Smooth muscle cell (in vitro differentiated cells): ENCODE measurements around the gene WDR41. TPM values are rescaled to one million over a fixed set of nuclear protein-coding genes. Genes with fewer than 3 reads are reported as not detected.

Experiments
- DNase-seq: peaks from one replicate; lab custom pipeline; 2025; ENCODE audit not compliant: unreplicated experiment; lab: John Stamatoyannopoulos, UW
- H2AFZ ChIP-seq: fragments of 200-600 bp; sonication (generic); 2 replicates; pipeline ENCODE4 v1.6.0; 2016; ENCODE audit warnings: antibody characterized with exemption, low read depth, mild to moderate bottlenecking
- H3F3A ChIP-seq: fragments of 200-600 bp; sonication (generic); 2 replicates; pipeline ENCODE4 v1.6.0; 2017; ENCODE audit warnings: antibody characterized with exemption, low read depth
- H3K27ac ChIP-seq: fragments of 200-600 bp; sonication (generic); 2 replicates; pipeline ENCODE4 v1.5.1; 2016; ENCODE audit warnings: low read depth, mild to moderate bottlenecking
- H3K27me3 ChIP-seq: fragments of 200-600 bp; sonication (generic); 2 replicates; pipeline ENCODE4 v1.6.1; 2016; ENCODE audit warnings: low read depth, mild to moderate bottlenecking
- H3K36me3 ChIP-seq: fragments of 200-600 bp; sonication (generic); 2 replicates; pipeline ENCODE4 v1.5.1; 2016; ENCODE audit warnings: low read depth
- H3K4me1 ChIP-seq: fragments of 200-600 bp; sonication (generic); 2 replicates; pipeline ENCODE4 v1.5.1; 2016; ENCODE audit warnings: low read depth
- H3K4me2 ChIP-seq: fragments of 200-600 bp; sonication (generic); 2 replicates; pipeline ENCODE4 v1.6.0; 2016; ENCODE audit warnings: mild to moderate bottlenecking
- H3K4me3 ChIP-seq: fragments of 200-600 bp; sonication (generic); 2 replicates; pipeline ENCODE4 v1.5.1; 2016; ENCODE audit warnings: mild to moderate bottlenecking
- H3K79me2 ChIP-seq: fragments of 200-600 bp; sonication (generic); 2 replicates; pipeline ENCODE4 v1.6.0; 2016; ENCODE audit warnings: low read depth, mild to moderate bottlenecking
- H3K9ac ChIP-seq: fragments of 200-600 bp; sonication (generic); 2 replicates; pipeline ENCODE4 v1.6.0; 2016; ENCODE audit warnings: low read depth
- H3K9me3 ChIP-seq: fragments of 200-600 bp; sonication (generic); replicated peaks from 2 replicates; pipeline ENCODE4 v1.5.1; 2016; ENCODE audit warnings: low read depth
- H4K20me1 ChIP-seq: fragments of 200-600 bp; sonication (generic); 2 replicates; pipeline ENCODE4 v1.6.0; 2016; ENCODE audit warnings: low read depth
- CTCF ChIP-seq: fragments of 200-600 bp; sonication (generic); IDR thresholded peaks from 2 replicates; pipeline ENCODE4 v1.5.1; 2017; ENCODE audit warnings: borderline replicate concordance, mild to moderate bottlenecking, antibody characterized with exemption; ENCODE audit not compliant: insufficient read depth, poor library complexity, severe bottlenecking
- WGBS: methylation state at CpG from one replicate; pipeline ENCODE4 v1.1.7; 2016; ENCODE audit warnings: low lambda C conversion rate; 5-methylcytosine and 5-hydroxymethylcytosine counted together
- polyA plus RNA-seq: library from polyadenylated mRNA; unstranded; fragments of >200 nt; fragmentation: Nextera tagmentation; extraction: Ambion mirVana; gene quantifications from 2 replicates; pipeline ENCODE4 v1.2.1, GENCODE V29; 2016
- total RNA-seq: library from RNA; depleted of rRNA; stranded (reverse); fragments of >200 nt; gene quantifications from 2 replicates; pipeline ENCODE4 v1.2.3, GENCODE V29; 2014

WDR41 gene
- total and polyA plus RNA-seq, 2 experiments from 2014 or later: 75.9 to 115 TPM

- Histone ChIP-seq H3K27me3 (no peaks in the 10 kb centered on the region), H3K79me2 (no peaks in the 10 kb centered on the region), H3K27ac (no peak overlapping the region), H3K9ac (no peak overlapping the region), H3K4me2 (no peak overlapping the region), H3F3A (no peaks in the 10 kb centered on the region), H2AFZ (no peak overlapping the region), H3K4me1 (no peaks in the 10 kb centered on the region), H4K20me1 (peaks cover 6% of the 10 kb centered on the region), H3K36me3 (peaks cover 21% of the 10 kb centered on the region), H3K9me3 (no peaks in the 10 kb centered on the region), H3K4me3 (no peak overlapping the region)
- TF ChIP-seq CTCF: no peak
- DNase-seq: no peak
- WGBS: 64% methylated on average over 3 of the region's 3 CpGs
These were observed 54.0 kb downstream of the WDR41 start for GRCh38 chr5:77438071-77438470.

GRCh38 chr5:77437194-77437593 is 54.9 kb downstream of the WDR41 start:
- no peak for TF ChIP-seq CTCF
- Histone ChIP-seq H3K27ac (no peak overlapping the region), H4K20me1 (peaks cover 4% of the 10 kb centered on the region), H3K4me1 (no peaks in the 10 kb centered on the region), H3K9me3 (no peaks in the 10 kb centered on the region), H3K4me3 (no peak overlapping the region), H3K79me2 (no peaks in the 10 kb centered on the region), H2AFZ (no peak overlapping the region), H3K9ac (no peak overlapping the region), H3K4me2 (no peak overlapping the region), H3F3A (no peaks in the 10 kb centered on the region), H3K36me3 (peaks cover 25% of the 10 kb centered on the region), H3K27me3 (no peaks in the 10 kb centered on the region)
- DNase-seq: no peak
- WGBS: 87% methylated on average over 5 of the region's 5 CpGs

GRCh38 chr5:77431719-77432118 is 60.4 kb downstream of the WDR41 start:
- no peak overlapping the region for H2AFZ ChIP-seq
- peaks cover 11% of the 10 kb centered on the region for H3K36me3 ChIP-seq
- H3K4me1 ChIP-seq: no peaks in the 10 kb centered on the region
- DNase-seq: no peak
- no peaks in the 10 kb centered on the region for H3K9me3 ChIP-seq
- no peaks in the 10 kb centered on the region for H3F3A ChIP-seq
- peak overlapping the region; percentile 34 for H3K27ac ChIP-seq
- H3K4me3 ChIP-seq: no peak overlapping the region
- TF ChIP-seq CTCF: no peak
- H3K9ac ChIP-seq: no peak overlapping the region
- no peaks in the 10 kb centered on the region for H4K20me1 ChIP-seq
- H3K4me2 ChIP-seq: peak overlapping the region; percentile 15
- 92% methylated on average over 1 of the region's 1 CpG for WGBS
- no peaks in the 10 kb centered on the region for H3K27me3 ChIP-seq
- no peaks in the 10 kb centered on the region for H3K79me2 ChIP-seq

- TF ChIP-seq CTCF: no peak
- Histone ChIP-seq H3K27ac (peak overlapping the region; percentile 34), H2AFZ (no peak overlapping the region), H3K4me2 (peak overlapping the region; percentile 15), H3F3A (no peaks in the 10 kb centered on the region), H3K27me3 (no peaks in the 10 kb centered on the region), H3K9ac (no peak overlapping the region), H3K9me3 (no peaks in the 10 kb centered on the region), H4K20me1 (no peaks in the 10 kb centered on the region), H3K79me2 (no peaks in the 10 kb centered on the region), H3K4me3 (no peak overlapping the region), H3K36me3 (peaks cover 7% of the 10 kb centered on the region), H3K4me1 (no peaks in the 10 kb centered on the region)
- no peak for DNase-seq
- 42% methylated on average over 3 of the region's 3 CpGs for WGBS
These were observed 60.8 kb downstream of the WDR41 start for GRCh38 chr5:77431286-77431685.
